ENCODE measurements around the gene MORF4L1. TPM values are rescaled to one million over a fixed set of nuclear protein-coding genes. Genes with fewer than 3 reads are reported as not detected.

Gene MORF4L1, protein sequence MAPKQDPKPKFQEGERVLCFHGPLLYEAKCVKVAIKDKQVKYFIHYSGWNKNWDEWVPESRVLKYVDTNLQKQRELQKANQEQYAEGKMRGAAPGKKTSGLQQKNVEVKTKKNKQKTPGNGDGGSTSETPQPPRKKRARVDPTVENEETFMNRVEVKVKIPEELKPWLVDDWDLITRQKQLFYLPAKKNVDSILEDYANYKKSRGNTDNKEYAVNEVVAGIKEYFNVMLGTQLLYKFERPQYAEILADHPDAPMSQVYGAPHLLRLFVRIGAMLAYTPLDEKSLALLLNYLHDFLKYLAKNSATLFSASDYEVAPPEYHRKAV
- total RNA-seq, result 341 and 367 TPM in 2 replicates

DNA sequence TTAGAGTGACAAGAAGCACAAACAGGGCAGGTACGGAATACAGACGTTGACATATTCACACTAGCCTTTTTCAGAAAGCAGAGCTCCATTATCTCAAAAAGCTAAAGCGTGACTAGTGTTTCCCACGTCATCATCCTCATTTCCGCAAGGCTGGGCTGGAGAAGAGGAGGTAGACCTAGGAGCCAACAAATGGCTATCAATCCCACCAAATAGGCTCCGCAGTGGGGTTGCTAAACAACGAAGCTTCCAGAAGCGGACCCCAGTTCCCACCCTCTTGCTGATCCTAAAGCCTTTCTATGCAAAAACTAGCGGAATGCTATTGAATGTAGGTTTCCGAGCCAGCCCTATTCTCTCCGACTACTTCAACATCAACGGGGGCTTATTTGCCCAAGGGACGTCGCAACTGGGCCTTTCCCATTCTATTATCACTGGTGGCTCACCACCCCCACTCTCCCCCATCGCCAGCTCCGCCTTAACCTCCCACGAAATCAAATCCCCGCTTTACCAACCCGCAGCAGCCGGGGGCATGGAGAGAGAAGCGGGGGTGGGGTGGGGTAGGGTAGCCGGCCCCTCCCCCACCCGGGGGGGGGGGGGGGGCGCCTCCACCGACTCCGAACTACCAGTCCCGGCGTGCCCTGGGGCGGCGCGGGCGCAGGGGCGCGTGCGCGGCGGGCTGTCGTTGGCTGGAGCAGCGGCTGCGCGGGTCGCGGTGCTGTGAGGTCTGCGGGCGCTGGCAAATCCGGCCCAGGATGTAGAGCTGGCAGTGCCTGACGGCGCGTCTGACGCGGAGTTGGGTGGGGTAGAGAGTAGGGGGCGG lies at the start of gene MORF4L1:
Gene MORF4L1 (plus strand): TSS at position 736 of the 817 bp plus-strand sequence. CDS start 128 bp downstream, outside the sequence.

DNA sequence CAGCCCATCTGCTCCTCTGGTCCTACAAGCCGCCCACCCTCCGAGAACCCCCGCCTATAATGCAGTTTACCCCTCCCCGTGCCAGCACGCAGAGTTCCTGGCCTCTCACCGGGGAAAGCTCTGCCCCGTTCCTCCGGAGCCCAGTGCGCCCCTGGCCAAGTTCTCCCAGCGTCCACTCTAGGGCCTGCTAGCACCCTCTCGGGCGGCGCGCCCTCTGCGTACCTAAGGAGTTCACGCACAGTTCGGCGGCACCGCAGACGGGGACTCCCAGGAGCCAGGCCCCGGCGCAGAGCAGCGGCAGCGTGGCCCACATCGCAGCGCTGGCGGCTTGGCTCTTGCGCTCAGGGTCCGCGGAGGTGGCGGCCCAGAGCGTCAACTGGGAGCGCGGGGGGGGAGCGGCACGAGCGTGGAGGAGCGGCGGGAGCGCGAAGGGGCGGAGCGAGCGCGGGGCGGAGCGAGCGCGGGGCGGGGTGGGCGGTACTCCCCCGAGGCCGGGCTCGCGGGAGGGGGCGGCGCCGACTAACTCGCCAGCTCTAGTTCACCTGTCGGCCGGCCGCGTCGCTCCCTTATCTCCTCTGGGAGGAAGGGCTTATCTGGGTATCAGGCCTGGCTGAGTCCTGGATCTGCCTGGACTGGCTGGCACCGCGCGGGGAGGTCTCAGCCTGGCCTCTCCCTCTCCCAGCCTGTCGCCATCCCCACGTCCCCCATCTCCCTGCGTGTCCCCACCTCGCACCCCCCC lies 72.1 kb downstream of the MORF4L1 start, which contains the start of gene CTSH:
Gene CTSH (minus strand): TSS at position 378 of the 739 bp plus-strand sequence. CDS start 65 bp downstream, at position 313.

Small RNAs within 50 kb of the gene (small RNA-seq; reads per million reads assigned to genes)
- gene RNU6-415P, result not detected

Other genes starting within 250 kb of the MORF4L1 start
- gene CHRNB4, start 231.7 kb upstream of the MORF4L1 start, total RNA-seq, result not detected in 2 replicates
- gene ADAMTS7, start 61.4 kb upstream of the MORF4L1 start, total RNA-seq, result 11.7 and 13.6 TPM in 2 replicates
- 1.9 and 3.6 TPM in 2 replicates for gene CTSH, start 72.2 kb downstream of the MORF4L1 start, total RNA-seq
- gene RASGRF1, start 217.9 kb downstream of the MORF4L1 start, total RNA-seq, result not detected in 2 replicates